Mesothelial cell of epicardium (in vitro differentiated cells): ENCODE results near the gene TSPAN4. TPM values are rescaled to one million over a fixed set of nuclear protein-coding genes. Genes with fewer than 3 reads are reported as not detected.
A peak's percentile ranks its signal among the peaks of the same experiment; 100 is the strongest.

Source experiments
- DNase-seq, 2 experiments: peaks; one replicate each; pipeline ENCODE4 v3.0.0; 2021; ENCODE audit warnings: low spot score in 2 of 2; ENCODE audit not compliant: unreplicated experiment in 2 of 2
- H3K27ac Mint-ChIP-seq: 2 replicates; pipeline ENCODE4 v1.8.0; 2021; ENCODE audit warnings: mixed read lengths
- H3K27me3 Mint-ChIP-seq: 2 replicates; pipeline ENCODE4 v1.8.0; 2021; ENCODE audit warnings: low read depth, mixed read lengths
- H3K36me3 Mint-ChIP-seq: 2 replicates; pipeline ENCODE4 v1.8.0; 2021; ENCODE audit warnings: mixed read lengths
- H3K4me1 Mint-ChIP-seq: 2 replicates; pipeline ENCODE4 v1.8.0; 2021; ENCODE audit warnings: mixed read lengths
- H3K4me3 Mint-ChIP-seq: 2 replicates; pipeline ENCODE4 v1.8.0; 2021; ENCODE audit warnings: mild to moderate bottlenecking, moderate library complexity, mixed read lengths
- H3K9me3 Mint-ChIP-seq: 2 replicates; pipeline ENCODE4 v1.8.0; 2021; ENCODE audit warnings: mixed read lengths
- CTCF ChIP-seq: fragments of 200-600 bp; sonication (generic); IDR thresholded peaks from one replicate; pipeline ENCODE4 v1.5.0; 2021; ENCODE audit warnings: antibody characterized with exemption; ENCODE audit not compliant: unreplicated experiment
- total RNA-seq: library from RNA; stranded (reverse); gene quantifications from 3 replicates; pipeline ENCODE4 v1.2.1, GENCODE V29; 2021

TSPAN4 gene
- total RNA-seq, 1 donor from 2014 or later = 94.1 TPM

- H3K4me1 Mint-ChIP-seq = peaks cover 45% of the 10 kb centered on the region
- no peak for TF ChIP-seq CTCF
- H3K27ac Mint-ChIP-seq = peak overlapping the region; percentile 88
- H3K36me3 Mint-ChIP-seq = no peaks in the 10 kb centered on the region
- H3K4me3 Mint-ChIP-seq = peak overlapping the region; percentile 62
- no peaks in the 10 kb centered on the region for H3K27me3 Mint-ChIP-seq
- H3K9me3 Mint-ChIP-seq = no peaks in the 10 kb centered on the region
- peak; percentile 59 to 76 for DNase-seq
Measured at GRCh38 chr11:844693-845644, 2.3 kb downstream of the TSPAN4 start.

GRCh38 chr11:845872-846495 is 3.3 kb downstream of the TSPAN4 start:
- DNase-seq = no peak
- Mint-ChIP-seq H3K4me1 (peaks cover 40% of the 10 kb centered on the region), H3K27me3 (no peaks in the 10 kb centered on the region), H3K36me3 (no peaks in the 10 kb centered on the region), H3K27ac (peak overlapping the region; percentile 30), H3K4me3 (peak overlapping the region; percentile 17), H3K9me3 (no peaks in the 10 kb centered on the region)
- no peak for TF ChIP-seq CTCF

DNA sequence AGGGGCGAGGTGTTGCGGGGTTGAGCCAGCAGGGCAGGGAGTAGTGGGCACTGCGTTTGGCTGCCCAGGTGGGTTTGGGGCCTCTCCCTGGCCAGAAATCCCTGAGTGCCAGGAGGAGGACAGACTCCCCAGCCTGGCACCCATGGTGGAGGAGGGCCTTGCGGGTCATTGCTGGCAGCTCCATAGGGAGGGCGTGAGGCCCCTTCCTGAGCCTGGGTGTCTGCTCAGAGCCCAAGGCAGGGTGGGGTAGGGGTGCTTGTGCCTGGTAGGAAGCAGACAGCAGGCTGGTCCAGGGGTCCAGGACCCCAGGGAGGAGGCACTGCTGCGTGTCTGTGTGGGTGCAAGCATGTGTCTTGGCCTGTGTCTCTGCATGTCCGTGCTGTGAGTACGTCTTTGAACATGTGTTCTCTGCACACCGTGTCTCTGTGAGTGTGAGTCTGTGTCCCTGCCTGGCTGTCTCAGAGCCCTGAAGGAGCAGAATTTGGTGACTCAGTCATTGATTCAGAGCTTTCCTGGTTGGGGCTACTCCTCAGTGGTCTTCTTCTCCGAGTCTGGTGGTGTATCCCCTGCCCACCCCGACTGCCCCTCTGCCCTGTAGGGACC is 3.9 kb downstream of the TSPAN4 start:
- peak overlapping the region; percentile 30 for H3K27ac Mint-ChIP-seq
- no peak overlapping the region for H3K4me3 Mint-ChIP-seq
- no peak for DNase-seq
- H3K9me3 Mint-ChIP-seq = no peaks in the 10 kb centered on the region
- no peak for TF ChIP-seq CTCF
- H3K4me1 Mint-ChIP-seq = peaks cover 40% of the 10 kb centered on the region
- H3K36me3 Mint-ChIP-seq = no peaks in the 10 kb centered on the region
- no peaks in the 10 kb centered on the region for H3K27me3 Mint-ChIP-seq

DNA sequence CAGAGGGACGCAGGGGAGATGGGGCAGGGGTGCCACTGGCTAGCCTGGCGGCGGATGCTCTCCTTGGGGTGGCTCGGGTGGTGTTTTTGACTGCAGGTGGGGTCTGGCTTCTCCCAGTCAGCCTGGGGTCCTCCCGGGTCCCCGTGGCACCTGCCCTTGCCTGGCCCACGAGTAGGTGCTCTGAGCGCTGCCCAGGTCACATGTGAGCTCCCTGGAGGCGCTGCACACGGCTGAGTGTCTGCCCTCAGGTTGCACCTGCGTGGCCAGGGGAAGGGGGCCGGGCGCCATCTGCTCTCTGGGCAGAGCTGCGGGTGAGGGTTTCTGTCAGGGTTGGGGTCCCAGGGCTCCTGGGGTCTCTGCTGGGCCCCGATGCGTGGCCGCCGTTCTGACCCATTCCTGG is 5.2 kb downstream of the TSPAN4 start:
- Mint-ChIP-seq H3K4me1 (peaks cover 45% of the 10 kb centered on the region), H3K36me3 (no peaks in the 10 kb centered on the region), H3K27ac (no peak overlapping the region), H3K9me3 (no peaks in the 10 kb centered on the region), H3K4me3 (no peak overlapping the region), H3K27me3 (no peaks in the 10 kb centered on the region)
- no peak for TF ChIP-seq CTCF
- DNase-seq = no peak

GRCh38 chr11:848380-848931 is 5.8 kb downstream of the TSPAN4 start:
- H3K27ac Mint-ChIP-seq = no peak overlapping the region
- peaks cover 45% of the 10 kb centered on the region for H3K4me1 Mint-ChIP-seq
- no peaks in the 10 kb centered on the region for H3K9me3 Mint-ChIP-seq
- peak overlapping the region; percentile 69 for H3K4me3 Mint-ChIP-seq
- DNase-seq = peak in 1 of 2 experiments; percentile 64
- H3K36me3 Mint-ChIP-seq = no peaks in the 10 kb centered on the region
- peak; percentile 67 for TF ChIP-seq CTCF
- no peaks in the 10 kb centered on the region for H3K27me3 Mint-ChIP-seq
